Lower lobe of right lung (tissue), 2 donors: ENCODE results near the gene SRP19. TPM values are rescaled to one million over a fixed set of nuclear protein-coding genes. Genes with fewer than 3 reads are reported as not detected.
"Not testable (repeated sequence)": the region's sequence is repeated elsewhere in the genome, so short reads cannot be mapped to it uniquely, and the experiment has no call there.

Experiments used
- ATAC-seq, 2 donors: fragments of 200-7000 bp; cut with Tn5 transposase; one replicate each; pipeline ENCODE4 v1.9.1; 2020 to 2022; ENCODE audit warnings: mild to moderate bottlenecking in 2 of 2, moderate library complexity in 2 of 2
- DNase-seq: peaks from one replicate; pipeline ENCODE4 v3.0.0-alpha.2; 2020
- H3K27ac ChIP-seq: fragments of 200-600 bp; one replicate; pipeline ENCODE4 v1.8.0; 2022
- H3K27me3 ChIP-seq: fragments of 200-600 bp; one replicate; pipeline ENCODE4 v1.8.0; 2022; ENCODE audit warnings: low read depth
- H3K36me3 ChIP-seq: fragments of 200-600 bp; one replicate; pipeline ENCODE4 v1.8.0; 2022; ENCODE audit warnings: mild to moderate bottlenecking
- H3K4me1 ChIP-seq: fragments of 200-600 bp; one replicate; pipeline ENCODE4 v1.8.0; 2022
- H3K4me3 ChIP-seq: fragments of 200-600 bp; one replicate; pipeline ENCODE4 v1.8.0; 2022; ENCODE audit warnings: mild to moderate bottlenecking
- H3K9me3 ChIP-seq: fragments of 200-600 bp; one replicate; pipeline ENCODE4 v1.8.0; 2022
- intact Hi-C: fragments of 100-400 bp; cut with DNase I; formaldehyde crosslinking; loops from one replicate; pipeline ENCODE4 v1.11.0; 2022
- total RNA-seq: library from RNA; stranded (reverse); fragmentation: NEBNext Ultra II Directional; extraction: Animal tissue kit (Norgen Biotek cat#: 25700); gene quantifications from one replicate; pipeline ENCODE4 v1.2.1, GENCODE V29; 2021
- TF ChIP-seq, protein P1 (sequence below): fragments of 200-600 bp; IDR thresholded peaks from one replicate; pipeline ENCODE4 v1.8.0; 2022; ENCODE audit warnings: antibody characterized with exemption, mild to moderate bottlenecking
- donor health status: DM: no; HTN: yes; CAD: no; lungs with severe emphysema.

The SRP19 gene
- total RNA-seq, 1 donor from 2014 or later = 29.5 TPM

DNA sequence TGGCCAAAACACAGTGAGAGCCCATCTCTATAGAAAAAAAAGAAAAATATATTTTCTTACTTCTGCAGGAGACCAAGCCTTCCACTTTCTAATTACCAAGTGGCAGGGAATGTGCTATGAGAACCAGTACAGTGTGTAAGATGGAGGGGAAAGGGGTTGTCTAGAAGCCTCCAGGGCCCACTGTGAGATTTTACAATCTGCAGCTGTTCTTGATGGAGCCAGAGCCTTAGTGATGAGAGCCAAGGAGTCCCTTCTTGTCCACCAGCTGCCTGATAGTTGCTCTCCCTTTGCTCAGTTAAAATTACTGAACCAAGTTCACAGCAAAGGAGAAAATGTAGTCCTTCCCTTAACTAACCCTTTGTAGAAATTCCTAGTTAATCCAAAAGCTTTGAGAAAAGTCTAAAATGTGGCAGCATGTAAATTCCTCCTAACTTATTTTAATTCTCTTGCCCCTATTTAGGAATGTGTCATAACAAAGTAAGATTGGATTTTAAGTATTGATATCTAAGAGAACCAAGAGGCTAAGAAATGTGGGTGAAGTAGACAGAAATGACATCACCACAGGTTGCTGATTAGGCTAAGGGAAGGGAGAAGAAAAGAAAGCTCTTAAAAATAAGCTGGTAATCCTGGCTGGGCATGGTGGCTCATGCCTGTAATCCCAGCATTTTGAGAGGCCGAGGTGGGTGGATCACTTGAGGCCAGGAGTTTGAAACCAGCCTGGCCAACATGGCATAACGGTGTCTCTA is 19.3 kb downstream of the SRP19 start:
- Histone ChIP-seq H3K27ac (no peak overlapping the region), H3K4me3 (no peak overlapping the region), H3K4me1 (no peaks in the 10 kb centered on the region), H3K9me3 (no peaks in the 10 kb centered on the region), H3K36me3 (peaks cover 82% of the 10 kb centered on the region), H3K27me3 (no peaks in the 10 kb centered on the region)
- intact Hi-C loops = no loop called here
- DNase-seq (no peak), ATAC-seq (no peak)
- TF ChIP-seq, protein P1, sequence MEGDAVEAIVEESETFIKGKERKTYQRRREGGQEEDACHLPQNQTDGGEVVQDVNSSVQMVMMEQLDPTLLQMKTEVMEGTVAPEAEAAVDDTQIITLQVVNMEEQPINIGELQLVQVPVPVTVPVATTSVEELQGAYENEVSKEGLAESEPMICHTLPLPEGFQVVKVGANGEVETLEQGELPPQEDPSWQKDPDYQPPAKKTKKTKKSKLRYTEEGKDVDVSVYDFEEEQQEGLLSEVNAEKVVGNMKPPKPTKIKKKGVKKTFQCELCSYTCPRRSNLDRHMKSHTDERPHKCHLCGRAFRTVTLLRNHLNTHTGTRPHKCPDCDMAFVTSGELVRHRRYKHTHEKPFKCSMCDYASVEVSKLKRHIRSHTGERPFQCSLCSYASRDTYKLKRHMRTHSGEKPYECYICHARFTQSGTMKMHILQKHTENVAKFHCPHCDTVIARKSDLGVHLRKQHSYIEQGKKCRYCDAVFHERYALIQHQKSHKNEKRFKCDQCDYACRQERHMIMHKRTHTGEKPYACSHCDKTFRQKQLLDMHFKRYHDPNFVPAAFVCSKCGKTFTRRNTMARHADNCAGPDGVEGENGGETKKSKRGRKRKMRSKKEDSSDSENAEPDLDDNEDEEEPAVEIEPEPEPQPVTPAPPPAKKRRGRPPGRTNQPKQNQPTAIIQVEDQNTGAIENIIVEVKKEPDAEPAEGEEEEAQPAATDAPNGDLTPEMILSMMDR = no peak

DNA sequence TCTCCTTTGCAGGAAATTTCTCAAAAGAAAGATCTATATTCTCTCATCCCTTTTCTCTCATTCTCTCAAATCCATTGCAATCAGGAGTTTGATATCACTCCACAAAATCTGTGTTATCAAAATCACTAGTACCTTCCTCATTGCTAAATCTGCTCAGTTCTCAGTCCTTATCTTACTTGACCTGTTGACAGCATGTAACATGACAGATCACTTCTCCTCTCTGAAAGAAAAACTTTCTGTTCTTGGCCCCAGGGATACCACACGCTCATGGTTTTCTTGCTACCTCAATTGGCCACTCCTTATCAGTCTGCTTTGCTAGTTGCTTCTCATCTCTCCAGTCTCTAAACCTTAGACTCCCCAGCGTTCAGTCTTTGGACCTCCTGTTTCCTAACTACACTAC is 22.1 kb downstream of the SRP19 start:
- Histone ChIP-seq H3K4me1 (no peaks in the 10 kb centered on the region), H3K27me3 (no peaks in the 10 kb centered on the region), H3K36me3 (peaks cover 91% of the 10 kb centered on the region), H3K27ac (no peak overlapping the region), H3K4me3 (no peak overlapping the region), H3K9me3 (no peaks in the 10 kb centered on the region)
- ATAC-seq = no peak
- no peak for DNase-seq
- intact Hi-C loops = no loop called here
- TF ChIP-seq, protein P1 = no peak

DNA sequence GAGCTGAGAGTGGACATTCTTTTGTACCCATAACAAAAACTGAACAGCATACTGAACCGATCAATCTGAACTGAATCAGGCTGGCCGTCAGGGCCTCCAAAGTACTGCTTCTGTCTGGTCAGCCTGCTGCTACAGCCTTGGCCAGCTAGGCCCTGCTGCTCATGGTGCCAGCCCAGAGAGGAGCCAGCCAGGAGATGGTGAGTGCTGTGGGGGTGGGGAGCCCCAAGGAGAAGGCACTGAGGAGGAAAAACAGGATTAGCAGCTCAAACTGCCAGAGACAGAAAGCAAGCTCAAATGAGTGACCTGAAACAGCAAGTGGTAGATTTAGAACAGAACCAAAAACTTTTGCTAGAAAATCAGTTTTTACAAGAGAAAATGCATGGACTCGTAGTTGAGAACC is 23.9 kb downstream of the SRP19 start:
- Histone ChIP-seq H3K36me3 (peaks cover 79% of the 10 kb centered on the region), H3K4me3 (no peak overlapping the region), H3K9me3 (no peaks in the 10 kb centered on the region), H3K27me3 (no peaks in the 10 kb centered on the region), H3K4me1 (no peaks in the 10 kb centered on the region), H3K27ac (no peak overlapping the region)
- DNase-seq (no peak), ATAC-seq (no peak)
- intact Hi-C loops = no loop called here
- TF ChIP-seq, protein P1 = no peak

DNA sequence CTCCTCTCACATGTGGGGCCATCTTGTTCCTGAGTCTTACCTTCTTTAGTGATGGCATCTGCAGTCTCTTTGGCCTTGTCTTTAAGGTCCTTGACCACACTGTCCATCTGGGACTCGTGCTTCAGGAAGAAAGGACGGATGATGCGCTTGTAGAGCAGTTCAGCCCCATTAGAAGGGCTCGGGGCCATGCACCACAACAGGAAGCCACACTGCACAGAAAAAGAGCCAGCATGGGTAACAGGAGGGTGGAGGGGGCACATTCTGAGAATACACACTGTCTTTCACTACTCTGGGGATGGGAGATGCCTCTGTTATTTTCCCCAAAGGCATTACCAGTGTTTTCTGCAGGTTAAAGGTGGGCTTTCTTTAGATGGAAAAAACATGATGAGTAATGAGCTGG is 25.9 kb downstream of the SRP19 start:
- H3K27me3 ChIP-seq = no peaks in the 10 kb centered on the region
- DNase-seq (no peak), ATAC-seq (no peak)
- no peak overlapping the region for H3K4me3 ChIP-seq
- H3K27ac ChIP-seq = no peak overlapping the region
- peaks cover 81% of the 10 kb centered on the region for H3K36me3 ChIP-seq
- H3K4me1 ChIP-seq = no peaks in the 10 kb centered on the region
- TF ChIP-seq, protein P1 = no peak
- intact Hi-C loops = no loop called here
- no peaks in the 10 kb centered on the region for H3K9me3 ChIP-seq

DNA sequence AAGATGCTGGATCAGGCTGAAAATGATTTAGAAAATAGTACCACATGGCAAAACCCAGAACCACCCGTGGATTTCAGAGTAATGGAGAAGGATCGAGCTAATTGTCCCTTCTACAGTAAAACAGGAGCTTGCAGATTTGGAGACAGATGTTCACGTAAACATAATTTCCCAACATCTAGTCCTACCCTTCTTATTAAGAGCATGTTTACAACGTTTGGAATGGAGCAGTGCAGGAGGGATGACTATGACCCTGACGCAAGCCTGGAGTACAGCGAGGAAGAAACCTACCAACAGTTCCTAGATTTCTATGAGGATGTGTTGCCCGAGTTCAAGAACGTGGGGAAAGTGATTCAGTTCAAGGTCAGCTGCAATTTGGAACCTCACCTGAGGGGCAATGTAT is 31.0 kb downstream of the SRP19 start:
- H3K9me3 ChIP-seq, ATAC-seq, H3K4me3 ChIP-seq, DNase-seq, H3K4me1 ChIP-seq, H3K27ac ChIP-seq, intact Hi-C loops, H3K27me3 ChIP-seq: not testable (repeated sequence)
- H3K36me3 ChIP-seq = peaks cover 66% of the 10 kb centered on the region

DNA sequence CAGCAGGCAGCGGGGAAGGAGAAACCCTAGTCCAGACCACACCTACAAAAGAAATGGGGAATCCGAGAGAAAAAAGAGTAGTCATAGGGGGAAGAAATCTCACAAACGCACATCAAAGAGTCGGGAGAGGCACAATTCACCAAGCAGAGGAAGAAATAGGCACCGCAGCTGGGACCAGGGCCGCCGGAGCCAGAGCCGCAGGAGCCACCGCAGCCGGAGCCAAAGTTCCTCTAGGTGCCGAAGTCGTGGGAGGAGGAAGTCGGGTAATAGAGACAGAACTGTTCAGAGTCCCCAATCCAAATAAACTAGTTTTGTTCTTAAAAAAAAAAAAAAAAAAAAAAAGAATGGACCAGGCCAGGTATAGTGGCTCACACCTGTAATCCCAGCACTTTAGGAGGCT is 31.7 kb downstream of the SRP19 start:
- ATAC-seq = no peak

More for the DNA sequence above, 31.7 kb downstream of the SRP19 start:
- Histone ChIP-seq H3K9me3 (no peaks in the 10 kb centered on the region), H3K4me3 (no peak overlapping the region), H3K36me3 (peaks cover 65% of the 10 kb centered on the region), H3K27me3 (no peaks in the 10 kb centered on the region), H3K27ac (no peak overlapping the region), H3K4me1 (no peaks in the 10 kb centered on the region)
- intact Hi-C loops = no loop called here
- DNase-seq = no peak
- TF ChIP-seq, protein P1 = no peak
